HCT116 (cell line): ENCODE results near the gene PRXL2A. TPM values are rescaled to one million over a fixed set of nuclear protein-coding genes. Genes with fewer than 3 reads are reported as not detected.

Source experiments
- ATAC-seq: fragments of 200-7000 bp; cut with Tn5 transposase; 2 replicates; pipeline ENCODE4 v1.9.1; 2020; ENCODE audit warnings: mild to moderate bottlenecking, moderate library complexity
- BruUV-seq: library from RNA; stranded (reverse); fragments of 400-500 nt; replicated peaks from 2 replicates; lab custom pipeline; 2021; lab: Mats Ljungman, UMichigan
- CTCF ChIA-PET: fragments of 300-600 bp; sonication (Branson Sonifier 250); formaldehyde crosslinking; loops from one replicate; lab custom pipeline; 2021; ENCODE audit warnings: antibody characterized with exemption; lab: Charles Lee
- POLR2A ChIA-PET: fragments of 300-600, 350-600 bp; sonication (Branson Sonifier 250); formaldehyde crosslinking; loops from one replicate; lab custom pipeline; 2021; ENCODE audit warnings: antibody characterized with exemption; lab: Charles Lee
- RAD21 ChIA-PET, 2 experiments: fragments of 300-600 bp; sonication (Branson Sonifier 250); formaldehyde crosslinking; loops; one replicate each; lab custom pipeline; 2023; ENCODE audit warnings: low total read pairs in 2 of 2; ENCODE audit not compliant: uncharacterized antibody in 2 of 2, unreplicated experiment in 2 of 2, low non-redundant PET in 1 of 2; lab: Charles Lee
- DNase-seq: peaks from one replicate; pipeline ENCODE4 v3.0.0-alpha.2; 2010; ENCODE audit warnings: low read depth, low spot score
- H2AFZ ChIP-seq: fragments of 200-600 bp; shearing (Covaris generic), sonication (generic); 2 replicates; pipeline ENCODE4 v1.6.1; 2017; ENCODE audit warnings: low read depth, mixed run types, mixed read lengths, antibody characterized with exemption, low read length; ENCODE audit not compliant: poor library complexity, severe bottlenecking
- H3K27ac ChIP-seq: 2 replicates; pipeline ENCODE4 v1.5.1; 2012; ENCODE audit warnings: low read depth, low read length
- H3K27me3 ChIP-seq: fragments of 200-600 bp; sonication (generic); 2 replicates; pipeline ENCODE4 v1.6.1; 2016; ENCODE audit warnings: mixed run types, low read length, mixed read lengths; ENCODE audit not compliant: insufficient read depth
- H3K36me3 ChIP-seq, 2 experiments: fragments of 200-500 bp in 1 of 2; fragments of 200-600 bp in 1 of 2; sonication (Bioruptor generic) in 1 of 2; sonication (generic) in 1 of 2; 2 replicates each; pipeline versions ENCODE4 v1.5.1 to v1.6.1; 2014 to 2016; ENCODE audit warnings: low read length in 2 of 2, inconsistent platforms in 1 of 2, mixed read lengths in 1 of 2, mixed run types in 1 of 2; ENCODE audit not compliant: insufficient read depth in 2 of 2, control insufficient read depth in 1 of 2
- H3K4me1 ChIP-seq, 2 experiments: fragments of 200-600 bp in 1 of 2; sonication (generic) in 1 of 2; 2 replicates each; pipeline versions ENCODE4 v1.5.1 to v1.6.1; 2012 to 2017; ENCODE audit warnings: low read length in 2 of 2, inconsistent platforms in 1 of 2, mild to moderate bottlenecking in 1 of 2, mixed read lengths in 1 of 2, mixed run types in 1 of 2, moderate library complexity in 1 of 2; ENCODE audit not compliant: insufficient read depth in 2 of 2, control insufficient read depth in 1 of 2
- H3K4me2 ChIP-seq: fragments of 200-600 bp; sonication (generic); 2 replicates; pipeline ENCODE4 v1.6.1; 2017; ENCODE audit warnings: mixed run types, low read length, mixed read lengths
- H3K4me3 ChIP-seq, 2 experiments: fragments of 200-600 bp in 1 of 2; sonication (generic) in 1 of 2; replicated peaks in 1 of 2; 2 replicates each; pipeline ENCODE4 v1.5.1; 2011 to 2016; ENCODE audit warnings: low read length in 2 of 2, control low read depth in 1 of 2, low read depth in 1 of 2, mild to moderate bottlenecking in 1 of 2, mixed read lengths in 1 of 2, mixed run types in 1 of 2
- H3K79me2 ChIP-seq: fragments of 200-600 bp; sonication (generic); 2 replicates; pipeline ENCODE4 v1.6.1; 2017; ENCODE audit warnings: mild to moderate bottlenecking, mixed run types, low read length, moderate library complexity, mixed read lengths; ENCODE audit not compliant: insufficient read depth
- H3K9ac ChIP-seq: fragments of 200-600 bp; sonication (generic); 2 replicates; pipeline ENCODE4 v1.6.1; 2016; ENCODE audit warnings: low read length, mixed read lengths
- H3K9me2 ChIP-seq: fragments of 200-600 bp; sonication (generic), shearing (Covaris generic); 2 replicates; pipeline ENCODE4 v1.6.1; 2017; ENCODE audit warnings: mixed run types, mild to moderate bottlenecking, moderate library complexity; ENCODE audit not compliant: insufficient read depth
- H3K9me3 ChIP-seq, 2 experiments: fragments of 200-500 bp in 1 of 2; fragments of 200-600 bp in 1 of 2; sonication (Bioruptor generic) in 1 of 2; sonication (generic) in 1 of 2; 2 replicates each; pipeline ENCODE4 v1.6.1; 2014 to 2017; ENCODE audit warnings: low read length in 2 of 2, mixed read lengths in 2 of 2, inconsistent platforms in 1 of 2, low read depth in 1 of 2, mild to moderate bottlenecking in 1 of 2, mixed run types in 1 of 2, moderate library complexity in 1 of 2; ENCODE audit not compliant: control insufficient read depth in 1 of 2, insufficient read depth in 1 of 2
- H4K20me1 ChIP-seq: fragments of 200-600 bp; sonication (generic), shearing (Covaris generic); 2 replicates; pipeline ENCODE4 v1.6.1; 2017; ENCODE audit warnings: mixed run types, mild to moderate bottlenecking, moderate library complexity; ENCODE audit not compliant: insufficient read depth
- EZH2phosphoT487 ChIP-seq: fragments of 200-600 bp; IDR thresholded peaks from 2 replicates; pipeline ENCODE4 v1.6.1; 2018; ENCODE audit warnings: antibody characterized with exemption, borderline replicate concordance
- FOSL1 ChIP-seq: IDR thresholded peaks from 2 replicates; pipeline ENCODE4 v1.6.1; 2012; ENCODE audit warnings: low read depth
- POLR2A ChIP-seq: IDR thresholded peaks from 2 replicates; pipeline ENCODE4 v1.7.0; 2011; ENCODE audit warnings: borderline replicate concordance; ENCODE audit not compliant: insufficient read depth, insufficient read length; ENCODE audit errors: extremely low read depth
- POLR2AphosphoS5 ChIP-seq: IDR thresholded peaks from 2 replicates; pipeline ENCODE4 v1.6.1; 2011; ENCODE audit warnings: mild to moderate bottlenecking, low read depth, low read length, moderate library complexity
- SIN3A ChIP-seq: IDR thresholded peaks from 2 replicates; pipeline ENCODE4 v1.6.1; 2012; ENCODE audit warnings: low read depth
- SP1 ChIP-seq: IDR thresholded peaks from 2 replicates; pipeline ENCODE4 v1.6.1; 2012; ENCODE audit warnings: low read depth
- TCF7L2 ChIP-seq: IDR thresholded peaks from 2 replicates; pipeline ENCODE4 v1.7.0; 2011; ENCODE audit warnings: borderline replicate concordance, inconsistent platforms; ENCODE audit not compliant: insufficient read depth, insufficient read length; ENCODE audit errors: extremely low read depth
- YY1 ChIP-seq: IDR thresholded peaks from 2 replicates; pipeline ENCODE4 v1.6.1; 2011; ENCODE audit warnings: low read length, low read depth, moderate library complexity, mild to moderate bottlenecking; ENCODE audit not compliant: insufficient replicate concordance; ENCODE audit errors: extremely low read depth
- ZBTB33 ChIP-seq: IDR thresholded peaks from 2 replicates; pipeline ENCODE4 v1.6.1; 2011; ENCODE audit warnings: mild to moderate bottlenecking, low read length, moderate library complexity; ENCODE audit not compliant: insufficient replicate concordance; ENCODE audit errors: extremely low read depth
- ZFX ChIP-seq: fragments of 450-650 bp; IDR thresholded peaks from 2 replicates; pipeline ENCODE4 v1.6.1; 2017
- ZNF274 ChIP-seq: fragments of 200-500 bp; sonication (Bioruptor generic); IDR thresholded peaks from 2 replicates; pipeline ENCODE4 v1.6.1; 2014; ENCODE audit warnings: mild to moderate bottlenecking, low read depth, low read length, inconsistent platforms
- intact Hi-C: fragments of 100-400 bp; cut with micrococcal nuclease; formaldehyde crosslinking; loops from 2 replicates; pipeline ENCODE4 v1.10.0; 2022
- total RNA-seq: library from RNA; stranded (reverse); gene quantifications from one replicate; pipeline ENCODE4 v1.2.1, GENCODE V29; 2021; ENCODE audit not compliant: unreplicated experiment
- TF ChIP-seq, protein P1 (sequence below): IDR thresholded peaks from 2 replicates; pipeline ENCODE4 v1.6.1; 2012; ENCODE audit warnings: low read depth

PRXL2A gene
- total RNA-seq, 1 experiment from 2014 or later = 4.9 TPM

GRCh38 chr10:80468002-80468401 is 59.7 kb downstream of the PRXL2A start:
- Histone ChIP-seq H3K27ac (no peak overlapping the region), H3K9me3 (no peaks in the 10 kb centered on the region), H3K9ac (no peak overlapping the region), H3K4me1 (peaks cover 66 to 93% of the 10 kb centered on the region in 2 experiments), H3K9me2 (no peaks in the 10 kb centered on the region), H3K27me3 (no peaks in the 10 kb centered on the region), H3K79me2 (peaks cover 99% of the 10 kb centered on the region), H2AFZ (no peak overlapping the region), H3K36me3 (peaks cover 0 to 4% of the 10 kb centered on the region in 2 experiments; a peak in 1 of 4 replicates), H3K4me2 (no peak overlapping the region; the same call in 1 of the 2 replicates), H4K20me1 (peaks cover 4% of the 10 kb centered on the region; the same call in 1 of the 2 replicates), H3K4me3 (no peak overlapping the region)
- RAD21 ChIA-PET = no interaction called here
- no peak for TF ChIP-seq EZH2phosphoT487
- no peak for DNase-seq
- ATAC-seq = no peak
- CTCF ChIA-PET = interaction anchor here (3.8 kb wide), 1 partner anchor 37 kb away, joined by 15 read pairs; no protein-coding TSS in a partner anchor
- intact Hi-C loops = no loop called here
- POLR2A ChIA-PET = interaction anchor here (2.0 kb wide), 1 partner anchor 9 kb away, joined by 11 read pairs; no protein-coding TSS in a partner anchor
- no TSS peak for BruUV-seq

DNA sequence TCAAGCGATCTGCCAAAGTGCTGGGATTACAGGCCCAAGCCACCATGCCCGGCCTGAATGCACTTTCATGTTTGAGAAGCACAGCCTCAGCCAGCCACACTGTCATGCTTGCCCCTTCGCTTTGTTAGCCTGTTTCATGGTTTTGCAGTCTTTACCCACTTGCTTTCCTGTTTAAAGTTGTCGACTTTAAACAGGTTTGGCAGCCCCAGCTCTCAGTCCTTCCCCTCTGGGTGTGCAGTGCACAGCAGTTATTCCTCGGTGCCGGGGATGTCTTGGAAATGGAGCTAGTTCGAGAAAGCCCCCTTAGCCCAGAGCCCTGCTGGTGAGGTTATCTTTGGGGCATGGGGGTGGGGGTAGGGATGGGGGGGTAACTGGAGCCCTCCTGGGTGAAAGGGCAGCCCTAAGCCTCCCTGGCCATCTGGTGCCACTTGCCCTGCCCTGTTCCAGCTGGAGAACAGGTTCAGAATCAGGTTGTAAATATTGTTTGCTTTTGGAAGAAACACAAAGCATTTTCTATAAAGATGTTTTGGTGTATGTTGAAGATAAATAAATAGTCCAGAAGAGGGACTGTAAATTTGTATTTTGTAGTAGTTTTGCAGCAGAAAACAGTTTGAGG is 60.6 kb downstream of the PRXL2A start:
- ChIA-PET CTCF (interaction anchor here (0.7 to 3.8 kb wide), 3 partner anchors 35 to 184 kb away, joined by 4 to 15 read pairs (median 4); no protein-coding TSS in a partner anchor), POLR2A (interaction anchor here (2.0 kb wide), 1 partner anchor 10 kb away, joined by 11 read pairs; no protein-coding TSS in a partner anchor), RAD21 (no interaction called here)
- no peak overlapping the region for H3K27ac ChIP-seq
- no peak overlapping the region for H3K9ac ChIP-seq
- H3K4me1 ChIP-seq = peaks cover 66 to 93% of the 10 kb centered on the region in 2 experiments
- no TSS peak for BruUV-seq
- peaks cover 4% of the 10 kb centered on the region; the same call in 1 of the 2 replicates for H4K20me1 ChIP-seq
- no peak overlapping the region for H3K4me3 ChIP-seq
- no peaks in the 10 kb centered on the region for H3K27me3 ChIP-seq
- H3K79me2 ChIP-seq = peaks cover 99% of the 10 kb centered on the region
- H2AFZ ChIP-seq = no peak overlapping the region
- TF ChIP-seq, protein P1, sequence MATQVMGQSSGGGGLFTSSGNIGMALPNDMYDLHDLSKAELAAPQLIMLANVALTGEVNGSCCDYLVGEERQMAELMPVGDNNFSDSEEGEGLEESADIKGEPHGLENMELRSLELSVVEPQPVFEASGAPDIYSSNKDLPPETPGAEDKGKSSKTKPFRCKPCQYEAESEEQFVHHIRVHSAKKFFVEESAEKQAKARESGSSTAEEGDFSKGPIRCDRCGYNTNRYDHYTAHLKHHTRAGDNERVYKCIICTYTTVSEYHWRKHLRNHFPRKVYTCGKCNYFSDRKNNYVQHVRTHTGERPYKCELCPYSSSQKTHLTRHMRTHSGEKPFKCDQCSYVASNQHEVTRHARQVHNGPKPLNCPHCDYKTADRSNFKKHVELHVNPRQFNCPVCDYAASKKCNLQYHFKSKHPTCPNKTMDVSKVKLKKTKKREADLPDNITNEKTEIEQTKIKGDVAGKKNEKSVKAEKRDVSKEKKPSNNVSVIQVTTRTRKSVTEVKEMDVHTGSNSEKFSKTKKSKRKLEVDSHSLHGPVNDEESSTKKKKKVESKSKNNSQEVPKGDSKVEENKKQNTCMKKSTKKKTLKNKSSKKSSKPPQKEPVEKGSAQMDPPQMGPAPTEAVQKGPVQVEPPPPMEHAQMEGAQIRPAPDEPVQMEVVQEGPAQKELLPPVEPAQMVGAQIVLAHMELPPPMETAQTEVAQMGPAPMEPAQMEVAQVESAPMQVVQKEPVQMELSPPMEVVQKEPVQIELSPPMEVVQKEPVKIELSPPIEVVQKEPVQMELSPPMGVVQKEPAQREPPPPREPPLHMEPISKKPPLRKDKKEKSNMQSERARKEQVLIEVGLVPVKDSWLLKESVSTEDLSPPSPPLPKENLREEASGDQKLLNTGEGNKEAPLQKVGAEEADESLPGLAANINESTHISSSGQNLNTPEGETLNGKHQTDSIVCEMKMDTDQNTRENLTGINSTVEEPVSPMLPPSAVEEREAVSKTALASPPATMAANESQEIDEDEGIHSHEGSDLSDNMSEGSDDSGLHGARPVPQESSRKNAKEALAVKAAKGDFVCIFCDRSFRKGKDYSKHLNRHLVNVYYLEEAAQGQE = no peak
- TF ChIP-seq TCF7L2 (no peak), SP1 (no peak), YY1 (no peak), POLR2AphosphoS5 (no peak), SIN3A (no peak), ZFX (no peak), POLR2A (no peak), EZH2phosphoT487 (no peak), FOSL1 (no peak), ZBTB33 (no peak), ZNF274 (no peak)
- H3K36me3 ChIP-seq = peaks cover 0 to 4% of the 10 kb centered on the region in 2 experiments; a peak in 1 of 4 replicates
- ATAC-seq (no peak), DNase-seq (no peak)
- H3K4me2 ChIP-seq = no peak overlapping the region
- no peaks in the 10 kb centered on the region for H3K9me3 ChIP-seq
- intact Hi-C loops = no loop called here
- H3K9me2 ChIP-seq = no peaks in the 10 kb centered on the region
